Endothelial cell (in vitro differentiated cells): ENCODE results near the gene RHOT1. TPM values are rescaled to one million over a fixed set of nuclear protein-coding genes. Genes with fewer than 3 reads are reported as not detected.
"Not testable (repeated sequence)": the region's sequence is repeated elsewhere in the genome, so short reads cannot be mapped to it uniquely, and the experiment has no call there.

Experiments used
- DNase-seq: peaks from one replicate; pipeline ENCODE4 v3.0.0; 2021; ENCODE audit warnings: low spot score
- H3K27ac Mint-ChIP-seq: one replicate; pipeline ENCODE4 v1.8.0; 2021; ENCODE audit warnings: mixed read lengths, inconsistent platforms; ENCODE audit not compliant: unreplicated experiment
- H3K27me3 Mint-ChIP-seq: one replicate; pipeline ENCODE4 v1.8.0; 2021; ENCODE audit warnings: mild to moderate bottlenecking, moderate library complexity, mixed read lengths, inconsistent platforms; ENCODE audit not compliant: unreplicated experiment
- H3K36me3 Mint-ChIP-seq: one replicate; pipeline ENCODE4 v1.8.0; 2021; ENCODE audit warnings: mild to moderate bottlenecking, low read depth, mixed read lengths, inconsistent platforms; ENCODE audit not compliant: unreplicated experiment
- H3K4me1 Mint-ChIP-seq: one replicate; pipeline ENCODE4 v1.8.0; 2021; ENCODE audit warnings: mild to moderate bottlenecking, mixed read lengths, inconsistent platforms; ENCODE audit not compliant: unreplicated experiment
- H3K4me3 Mint-ChIP-seq: one replicate; pipeline ENCODE4 v1.8.0; 2021; ENCODE audit warnings: mild to moderate bottlenecking, mixed read lengths, inconsistent platforms; ENCODE audit not compliant: unreplicated experiment
- H3K9me3 Mint-ChIP-seq: one replicate; pipeline ENCODE4 v1.8.0; 2021; ENCODE audit warnings: mixed read lengths, inconsistent platforms; ENCODE audit not compliant: unreplicated experiment
- total RNA-seq: library from RNA; stranded (reverse); fragmentation: NEBNext Ultra II Directional; extraction: Animal tissue kit (Norgen Biotek cat#: 25700); gene quantifications from one replicate; pipeline ENCODE4 v1.2.1, GENCODE V29; 2021; ENCODE audit not compliant: unreplicated experiment
- TF ChIP-seq, protein P1 (sequence below): fragments of 200-600 bp; sonication (generic); IDR thresholded peaks from one replicate; pipeline ENCODE4 v1.5.0; 2021; ENCODE audit warnings: antibody characterized with exemption; ENCODE audit not compliant: unreplicated experiment

Gene RHOT1
- total RNA-seq, 1 donor from 2014 or later = 21.4 TPM

DNA sequence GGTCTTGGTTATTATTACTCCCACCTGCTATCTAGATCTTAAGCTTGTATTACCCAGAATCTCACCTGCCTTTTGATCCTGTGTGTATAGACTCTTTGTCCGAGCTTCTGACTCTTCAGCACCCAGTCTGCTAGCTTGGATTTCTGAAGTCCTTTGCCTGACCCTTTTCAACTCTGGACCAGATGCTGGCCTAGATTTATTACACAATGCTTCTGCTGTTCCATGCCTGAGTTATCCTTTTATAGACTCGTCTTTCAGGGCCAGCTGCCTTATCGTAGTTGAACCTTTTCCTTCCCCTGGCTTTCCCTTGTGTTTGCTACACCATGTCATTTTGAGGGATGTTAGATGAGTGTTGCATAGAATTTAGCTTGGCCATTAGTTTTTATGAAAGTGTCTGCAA, 32.6 kb downstream of the RHOT1 start:
- Mint-ChIP-seq H3K4me1 (no peaks in the 10 kb centered on the region), H3K4me3 (peak overlapping the region; percentile 4), H3K27ac (no peak overlapping the region), H3K36me3 (peaks cover 34% of the 10 kb centered on the region), H3K9me3 (peaks cover 7% of the 10 kb centered on the region), H3K27me3 (peaks cover under 1% of the 10 kb centered on the region)
- no peak for DNase-seq
- TF ChIP-seq, protein P1, sequence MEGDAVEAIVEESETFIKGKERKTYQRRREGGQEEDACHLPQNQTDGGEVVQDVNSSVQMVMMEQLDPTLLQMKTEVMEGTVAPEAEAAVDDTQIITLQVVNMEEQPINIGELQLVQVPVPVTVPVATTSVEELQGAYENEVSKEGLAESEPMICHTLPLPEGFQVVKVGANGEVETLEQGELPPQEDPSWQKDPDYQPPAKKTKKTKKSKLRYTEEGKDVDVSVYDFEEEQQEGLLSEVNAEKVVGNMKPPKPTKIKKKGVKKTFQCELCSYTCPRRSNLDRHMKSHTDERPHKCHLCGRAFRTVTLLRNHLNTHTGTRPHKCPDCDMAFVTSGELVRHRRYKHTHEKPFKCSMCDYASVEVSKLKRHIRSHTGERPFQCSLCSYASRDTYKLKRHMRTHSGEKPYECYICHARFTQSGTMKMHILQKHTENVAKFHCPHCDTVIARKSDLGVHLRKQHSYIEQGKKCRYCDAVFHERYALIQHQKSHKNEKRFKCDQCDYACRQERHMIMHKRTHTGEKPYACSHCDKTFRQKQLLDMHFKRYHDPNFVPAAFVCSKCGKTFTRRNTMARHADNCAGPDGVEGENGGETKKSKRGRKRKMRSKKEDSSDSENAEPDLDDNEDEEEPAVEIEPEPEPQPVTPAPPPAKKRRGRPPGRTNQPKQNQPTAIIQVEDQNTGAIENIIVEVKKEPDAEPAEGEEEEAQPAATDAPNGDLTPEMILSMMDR = no peak

GRCh38 chr17:32178679-32179078, 36.4 kb downstream of the RHOT1 start:
- H3K4me1 Mint-ChIP-seq, H3K27me3 Mint-ChIP-seq, DNase-seq, H3K9me3 Mint-ChIP-seq, H3K4me3 Mint-ChIP-seq, H3K27ac Mint-ChIP-seq: not testable (repeated sequence)
- H3K36me3 Mint-ChIP-seq = peaks cover 48% of the 10 kb centered on the region

DNA sequence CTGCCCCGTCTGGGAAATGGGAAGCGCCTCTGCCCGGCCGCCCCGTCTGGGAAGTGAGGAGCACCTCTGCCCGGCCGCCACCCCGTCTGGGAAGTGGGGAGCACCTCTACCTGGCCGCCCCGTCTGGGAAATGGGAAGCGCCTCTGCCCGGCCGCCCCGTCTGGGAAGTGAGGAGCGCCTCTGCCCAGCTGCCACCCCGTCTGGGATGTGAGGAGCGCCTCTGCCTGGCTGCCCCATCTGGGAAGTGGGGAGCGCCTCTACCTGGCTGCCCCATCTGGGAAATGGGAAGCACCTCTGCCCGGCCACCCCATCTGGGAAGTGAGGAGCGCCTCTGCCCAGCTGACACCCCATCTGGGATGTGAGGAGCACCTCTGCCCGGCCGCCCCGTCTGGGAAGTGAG, 36.8 kb downstream of the RHOT1 start:
- H3K9me3 Mint-ChIP-seq, H3K27ac Mint-ChIP-seq, H3K4me1 Mint-ChIP-seq, H3K27me3 Mint-ChIP-seq, DNase-seq, H3K4me3 Mint-ChIP-seq: not testable (repeated sequence)
- H3K36me3 Mint-ChIP-seq = peaks cover 48% of the 10 kb centered on the region

DNA sequence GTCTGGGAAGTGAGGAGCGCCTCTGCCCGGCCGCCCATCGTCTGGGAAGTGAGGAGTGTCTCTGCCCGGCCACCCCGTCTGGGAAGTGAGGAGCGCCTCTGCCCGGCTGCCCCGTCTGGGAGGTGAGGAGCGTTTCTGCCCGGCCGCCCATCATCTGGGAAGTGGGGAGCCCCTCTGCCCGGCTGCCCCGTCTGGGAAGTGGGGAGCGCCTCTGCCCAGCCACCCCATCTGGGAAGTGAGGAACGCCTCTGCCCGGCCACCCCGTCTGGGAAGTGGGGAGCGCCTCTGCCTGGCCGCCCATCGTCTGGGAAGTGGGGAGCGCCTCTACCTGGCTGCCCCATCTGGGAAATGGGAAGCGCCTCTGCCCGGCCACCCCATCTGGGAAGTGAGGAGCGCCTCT, 37.2 kb downstream of the RHOT1 start:
- H3K27me3 Mint-ChIP-seq, H3K27ac Mint-ChIP-seq, H3K4me3 Mint-ChIP-seq, DNase-seq, H3K9me3 Mint-ChIP-seq, H3K4me1 Mint-ChIP-seq: not testable (repeated sequence)
- H3K36me3 Mint-ChIP-seq = peaks cover 48% of the 10 kb centered on the region

DNA sequence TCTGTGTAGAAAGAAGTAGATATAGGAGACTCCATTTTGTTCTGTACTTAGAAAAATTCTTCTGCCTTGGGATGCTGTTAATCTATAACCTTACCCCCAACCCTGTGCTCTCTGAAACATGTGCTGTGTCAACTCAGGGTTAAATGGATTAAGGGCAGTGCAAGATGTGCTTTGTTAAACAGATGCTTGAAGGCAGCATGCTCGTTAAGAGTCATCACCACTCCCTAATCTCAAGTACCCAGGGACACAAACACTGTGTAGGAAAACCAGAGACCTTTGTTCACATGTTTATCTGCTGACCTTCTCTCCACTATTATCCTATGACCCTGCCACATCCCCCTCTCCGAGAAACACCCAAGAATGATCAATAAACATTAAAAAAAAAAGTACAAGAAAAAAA, 38.0 kb downstream of the RHOT1 start:
- H3K27me3 Mint-ChIP-seq, H3K9me3 Mint-ChIP-seq, DNase-seq, H3K4me1 Mint-ChIP-seq, H3K27ac Mint-ChIP-seq: not testable (repeated sequence)
- Mint-ChIP-seq H3K36me3 (peaks cover 41% of the 10 kb centered on the region), H3K4me3 (peak overlapping the region; percentile 59)

- Mint-ChIP-seq H3K36me3 (peaks cover 9% of the 10 kb centered on the region), H3K27ac (no peak overlapping the region), H3K4me3 (no peak overlapping the region), H3K9me3 (no peaks in the 10 kb centered on the region), H3K4me1 (no peaks in the 10 kb centered on the region), H3K27me3 (no peaks in the 10 kb centered on the region)
- no peak for DNase-seq
- TF ChIP-seq, protein P1 = no peak
Observed at GRCh38 chr17:32185875-32186274, 43.6 kb downstream of the RHOT1 start.

GRCh38 chr17:32187271-32187670, 45.0 kb downstream of the RHOT1 start:
- no peaks in the 10 kb centered on the region for H3K27me3 Mint-ChIP-seq
- TF ChIP-seq, protein P1 = no peak
- no peaks in the 10 kb centered on the region for H3K9me3 Mint-ChIP-seq
- no peaks in the 10 kb centered on the region for H3K4me1 Mint-ChIP-seq
- no peaks in the 10 kb centered on the region for H3K36me3 Mint-ChIP-seq
- H3K27ac Mint-ChIP-seq = no peak overlapping the region
- no peak for DNase-seq
- no peak overlapping the region for H3K4me3 Mint-ChIP-seq
